ENCODE measurements around the gene AEN.

The AEN gene

DNA sequence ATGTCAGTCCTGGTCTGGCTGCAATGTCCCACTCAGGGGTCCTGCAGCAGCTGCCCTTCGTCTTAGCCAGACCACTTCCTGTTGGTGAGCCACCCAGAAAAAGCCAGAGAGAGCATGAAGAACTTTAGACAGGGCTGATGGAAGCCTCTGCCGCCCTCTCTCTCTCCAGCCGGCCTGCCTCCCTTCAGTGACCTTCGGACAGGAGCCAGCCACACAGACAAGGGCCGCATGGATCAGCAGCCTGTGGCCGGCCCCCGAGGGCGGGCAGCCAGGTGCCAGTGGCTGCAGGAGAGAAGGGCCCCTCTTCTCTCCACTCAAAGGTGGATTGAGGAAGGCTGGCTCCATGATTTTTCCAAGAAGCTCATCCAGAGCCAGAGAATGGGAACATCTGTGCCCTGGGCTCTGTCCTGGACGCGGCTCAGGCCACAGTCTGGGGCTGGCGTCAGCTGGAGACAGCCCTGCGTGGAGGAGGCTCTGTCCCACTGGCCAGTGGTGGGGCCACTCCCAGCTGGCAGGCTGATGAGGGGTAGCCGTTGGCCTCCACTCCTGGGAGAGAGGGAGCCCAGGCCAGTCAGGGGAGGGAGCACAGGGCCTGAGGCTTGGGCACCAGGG is 60.6 kb downstream of the AEN start:
- no peaks in the 10 kb centered on the region for H3K79me2 ChIP-seq (ENCODE audit: control insufficient read depth, insufficient read depth, low read length, unreplicated experiment)
- no peak overlapping the region for H2AFZ ChIP-seq (ENCODE audit: low read length, unreplicated experiment)
- peaks cover 20% of the 10 kb centered on the region; the same call in 1 of the 2 replicates for H3K27me3 ChIP-seq (ENCODE audit: insufficient read depth, low read length)
- no peak overlapping the region for H3K27ac ChIP-seq (ENCODE audit: low read depth, low read length)
- no peaks in the 10 kb centered on the region for H3K4me1 ChIP-seq (ENCODE audit: control insufficient read depth, insufficient read depth, low read length, unreplicated experiment)
- H3K4me3 ChIP-seq (ENCODE audit: low read depth, low read length) = no peak overlapping the region
- no peaks in the 10 kb centered on the region for H3K36me3 ChIP-seq (ENCODE audit: insufficient read depth, low read length)
